Peyer's patch (tissue), 4 donors: Measurements from ENCODE around the gene TTLL12.

Experiments
- CTCF ChIP-seq, 6 experiments: fragments of 450-650 bp in 4 of 6; fragments of 200-600 bp in 2 of 6; sonication (generic) in 1 of 6; IDR thresholded peaks; one replicate each; pipeline ENCODE4 v1.5.1; 2017 to 2019; ENCODE audit warnings: antibody characterized with exemption in 6 of 6, mild to moderate bottlenecking in 3 of 6, moderate library complexity in 1 of 6
- POLR2A ChIP-seq, 2 donors: fragments of 450-650 bp; IDR thresholded peaks; one replicate each; pipeline ENCODE4 v1.5.1; 2017; ENCODE audit warnings: antibody characterized with exemption in 2 of 2, mild to moderate bottlenecking in 2 of 2, moderate library complexity in 2 of 2

- TF ChIP-seq CTCF (IDR thresholded peaks at IDR 0.05), result no peak
- TF ChIP-seq POLR2A (IDR thresholded peaks at IDR 0.05), result no peak
Measured at GRCh38 chr22:43216738-43217137, 29.8 kb upstream of the TTLL12 start.
